ELR (cell line): ENCODE measurements around the gene HEPACAM.

Experiments used
- DNase-seq: peaks from one replicate; pipeline ENCODE4 v3.0.0-alpha.2; 2015; ENCODE audit warnings: low read depth

Gene HEPACAM

DNA sequence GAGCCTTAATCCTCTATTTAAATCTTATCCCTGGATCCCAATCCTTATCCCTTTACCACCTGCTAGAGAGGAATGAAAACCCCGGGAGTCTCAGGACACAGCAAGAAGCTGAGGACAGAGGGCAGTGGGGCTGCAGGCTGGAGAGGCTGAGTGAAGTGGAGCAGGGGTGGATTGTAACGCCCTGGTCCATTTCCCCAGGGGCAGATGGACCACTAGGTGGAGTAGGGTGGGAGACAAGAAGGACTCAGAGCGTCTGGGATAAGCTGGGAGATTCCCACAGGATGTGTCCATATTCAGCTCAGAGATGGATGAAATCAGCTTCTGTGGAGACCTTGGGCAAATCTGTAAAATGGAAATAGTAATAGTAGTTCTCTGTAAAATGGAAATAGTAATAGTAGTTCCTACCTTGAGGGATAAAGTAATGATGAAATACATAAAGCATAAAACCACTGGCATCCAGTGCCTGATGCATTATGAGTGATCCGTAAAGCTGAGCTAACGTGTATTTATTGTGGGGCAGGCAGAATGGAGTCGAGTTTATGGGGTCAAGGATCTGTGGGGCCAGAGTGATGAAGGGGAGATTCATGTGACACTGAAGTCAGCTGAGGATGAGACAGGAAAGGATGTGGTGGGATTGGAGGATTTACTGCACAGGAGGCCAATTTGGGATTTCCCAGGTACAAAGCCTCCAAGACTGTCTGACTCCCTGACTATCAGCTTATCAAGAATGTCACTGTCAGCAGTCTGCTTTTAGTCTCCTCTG, 36.3 kb downstream of the HEPACAM start:
- peak; percentile 75 for DNase-seq

DNA sequence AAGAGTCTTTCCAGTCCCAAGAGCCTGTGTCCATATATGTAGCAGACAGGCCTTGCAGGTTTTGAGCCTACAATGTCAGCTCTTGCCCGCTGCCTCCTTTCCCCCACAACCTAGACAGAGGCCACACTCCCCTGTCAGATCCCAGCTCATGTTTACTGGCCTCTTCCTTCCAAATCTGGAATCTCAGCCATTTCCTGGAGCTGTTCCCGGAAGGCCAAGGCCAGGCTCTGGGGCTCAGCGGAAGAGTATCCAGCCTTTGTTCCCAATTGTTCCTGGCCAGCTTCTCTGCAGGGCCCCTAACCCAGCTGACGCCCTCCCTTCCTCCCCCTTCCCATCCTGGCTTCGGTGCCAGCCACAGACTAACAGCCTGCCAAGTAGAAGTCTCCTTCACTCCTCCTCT, 37.1 kb downstream of the HEPACAM start:
- DNase-seq = peak; percentile 78

DNA sequence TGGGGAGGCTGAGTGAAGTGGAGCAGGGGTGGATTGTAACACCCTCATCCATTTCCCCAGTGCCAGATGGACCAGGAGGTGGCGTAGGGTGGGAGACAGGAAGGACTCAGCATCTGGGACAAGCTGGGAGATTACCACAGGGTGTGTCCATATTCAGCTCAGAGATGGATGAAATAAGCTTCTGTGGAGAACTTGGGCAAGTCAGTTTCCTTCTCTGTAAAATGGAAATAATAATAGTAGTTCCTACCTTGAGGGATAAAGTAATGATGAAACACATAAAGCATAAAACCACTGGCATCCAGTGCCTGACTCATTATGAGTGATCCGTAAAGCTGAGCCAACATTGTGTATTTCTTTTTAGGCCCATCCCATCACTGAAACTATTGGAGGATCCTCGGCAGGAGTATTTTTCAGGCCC, 37.6 kb downstream of the HEPACAM start:
- peak; percentile 96 for DNase-seq

DNA sequence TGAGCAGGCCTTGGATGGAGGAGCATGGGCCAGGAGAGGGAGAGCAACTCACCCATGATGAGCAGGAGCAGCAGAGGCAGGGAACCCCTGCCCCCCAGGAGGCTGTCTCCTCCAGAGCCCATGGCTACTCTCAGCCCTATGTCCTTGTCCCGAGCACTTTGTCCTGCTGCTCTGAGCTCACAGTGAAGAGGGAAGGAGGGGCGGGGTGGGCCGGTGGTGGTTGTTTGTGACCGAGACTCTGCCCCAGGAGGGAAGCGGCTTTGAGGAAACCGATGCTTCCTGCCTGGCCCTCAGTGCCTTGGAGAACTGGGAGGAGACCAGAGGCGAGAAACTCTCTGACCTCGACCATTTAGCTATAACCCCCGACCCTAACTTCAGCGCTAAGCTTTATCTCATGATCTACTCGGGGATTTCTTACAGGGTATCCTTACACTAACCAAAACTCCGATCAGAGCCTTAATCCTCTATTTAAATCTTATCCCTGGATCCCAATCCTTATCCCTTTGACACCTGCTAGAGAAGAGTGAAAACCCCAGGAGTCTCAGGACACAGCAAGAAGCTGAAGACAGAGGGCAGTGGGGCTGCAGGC, 38.1 kb downstream of the HEPACAM start, which contains the start of gene ROBO4:
Gene ROBO4 (minus strand): TSS at position 192 of the 589 bp plus-strand sequence. CDS start 70 bp downstream, at position 122.
- peak; percentile 31 for DNase-seq

DNA sequence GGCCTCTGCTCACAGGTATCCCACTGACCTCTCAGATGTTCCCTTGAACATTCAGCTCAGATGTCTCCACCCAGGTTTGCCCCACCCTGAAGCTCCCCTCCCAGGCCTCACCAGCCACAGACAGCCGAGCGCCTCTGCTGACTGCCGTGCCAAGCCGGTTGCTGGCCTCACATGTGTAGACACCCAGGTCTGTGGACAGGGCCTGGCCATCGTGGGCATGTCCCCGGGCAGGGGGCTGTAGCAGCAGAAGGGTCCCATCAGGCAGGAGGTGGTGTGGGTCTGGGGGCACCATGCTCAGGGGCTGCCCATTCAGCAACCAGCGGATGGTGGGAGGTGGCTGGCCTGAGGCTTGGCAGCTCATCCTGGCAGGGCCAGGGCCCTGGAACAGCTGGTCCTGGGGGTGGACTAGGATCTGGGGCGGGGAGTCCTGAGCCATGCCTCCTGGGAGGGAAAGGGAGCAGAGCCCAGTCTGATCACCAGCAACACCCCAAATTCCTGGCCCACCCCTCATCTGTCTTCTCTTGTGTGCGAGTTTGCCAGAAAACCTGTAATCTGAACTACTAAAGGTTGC, 38.9 kb downstream of the HEPACAM start:
- DNase-seq = no peak

DNA sequence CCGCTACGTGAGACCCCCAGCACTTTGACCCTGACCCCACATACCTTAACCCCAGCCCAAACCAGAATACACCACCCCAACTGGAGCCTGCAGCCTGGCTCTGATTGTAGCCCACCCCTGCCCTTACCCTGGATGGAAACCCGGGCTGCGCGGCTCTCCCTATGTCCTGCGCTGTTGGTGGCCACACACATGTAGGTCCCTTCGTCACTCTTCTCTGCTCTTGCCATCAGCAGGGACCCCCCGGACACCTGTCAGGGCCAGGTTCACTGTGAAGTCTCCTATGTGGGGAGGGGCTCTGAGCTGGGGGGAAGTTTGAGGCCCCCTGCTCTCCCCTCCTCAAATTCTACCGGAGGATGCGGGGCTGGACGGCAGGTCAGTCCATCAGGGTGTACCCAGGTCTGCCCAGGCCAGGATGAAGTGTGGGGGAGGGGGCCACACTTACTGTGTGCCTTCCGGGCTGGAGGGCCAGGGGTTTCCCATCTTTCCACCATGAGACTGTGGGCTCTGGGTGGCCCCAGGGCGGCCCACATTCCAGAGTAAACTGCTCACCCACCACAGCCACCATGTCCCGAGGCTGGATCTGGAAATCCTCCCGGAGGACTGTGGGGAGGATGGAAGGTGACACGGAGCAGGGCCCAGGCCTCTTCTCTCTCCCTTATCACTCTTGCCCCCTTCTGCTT, 39.6 kb downstream of the HEPACAM start:
- DNase-seq = peak; percentile 79

DNA sequence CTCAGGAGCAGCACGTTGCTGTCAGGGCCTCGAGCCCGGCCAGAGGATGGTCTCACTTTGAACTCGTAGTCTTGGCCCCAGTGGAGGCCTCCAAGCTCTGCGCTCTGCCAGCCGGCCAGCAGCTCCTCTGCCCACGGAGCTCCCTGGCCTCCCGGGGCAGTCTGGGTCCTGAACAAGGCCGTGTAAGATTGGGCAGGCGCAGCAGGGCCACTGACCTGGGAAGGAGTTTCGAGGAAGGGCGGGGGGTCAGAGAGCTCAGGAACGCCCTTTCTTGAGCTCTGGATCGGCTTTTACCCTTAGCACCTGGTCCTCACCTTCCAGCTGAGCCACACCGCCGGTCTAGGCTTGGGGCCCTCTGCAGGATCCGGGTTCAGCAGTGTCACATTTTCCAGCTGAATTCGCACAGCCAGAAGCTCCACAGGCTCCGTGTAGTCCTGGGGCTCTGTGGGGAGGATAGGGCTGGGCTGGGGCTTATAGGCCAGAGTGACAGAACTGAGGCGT, 40.3 kb downstream of the HEPACAM start:
- no peak for DNase-seq

DNA sequence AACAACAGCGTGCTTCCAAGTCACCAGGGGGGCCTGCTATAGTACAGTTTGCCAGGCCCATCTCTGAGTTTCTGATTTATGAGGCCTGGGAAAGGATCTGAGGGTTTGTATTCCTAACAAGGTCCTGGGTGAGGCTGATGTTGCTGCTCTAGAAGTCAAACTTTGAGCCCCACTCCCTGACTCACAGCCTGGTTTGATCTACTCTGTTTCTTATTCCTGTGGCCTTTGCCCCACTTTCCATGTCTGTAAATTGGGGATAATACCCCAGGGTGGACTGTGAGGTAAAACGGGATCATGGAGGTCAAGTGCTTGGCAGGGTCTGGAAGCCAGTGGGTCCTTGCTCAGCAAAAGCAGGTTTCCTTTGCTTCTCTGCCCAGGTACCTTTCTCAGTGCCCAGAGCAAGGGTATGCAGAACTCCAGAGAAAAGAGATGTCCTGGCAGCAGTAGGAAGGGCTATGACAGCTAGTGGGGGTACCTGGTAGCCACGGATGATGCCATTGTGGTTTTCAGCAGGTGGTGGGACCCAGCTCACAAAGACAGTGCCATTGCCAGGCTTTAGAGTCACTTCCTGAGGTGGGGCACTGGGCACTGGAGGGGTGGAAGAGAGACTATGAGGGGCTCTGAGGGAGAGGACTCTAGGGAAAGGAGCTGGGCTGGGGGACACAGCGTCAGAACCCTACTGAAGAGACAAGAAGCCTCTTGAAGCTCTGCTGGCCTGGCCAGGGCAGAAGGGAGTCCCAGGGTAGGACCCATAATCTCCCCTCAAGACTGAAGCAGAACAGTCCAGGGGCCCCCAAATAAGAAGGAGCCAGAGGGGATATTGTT, 41.0 kb downstream of the HEPACAM start:
- no peak for DNase-seq

DNA sequence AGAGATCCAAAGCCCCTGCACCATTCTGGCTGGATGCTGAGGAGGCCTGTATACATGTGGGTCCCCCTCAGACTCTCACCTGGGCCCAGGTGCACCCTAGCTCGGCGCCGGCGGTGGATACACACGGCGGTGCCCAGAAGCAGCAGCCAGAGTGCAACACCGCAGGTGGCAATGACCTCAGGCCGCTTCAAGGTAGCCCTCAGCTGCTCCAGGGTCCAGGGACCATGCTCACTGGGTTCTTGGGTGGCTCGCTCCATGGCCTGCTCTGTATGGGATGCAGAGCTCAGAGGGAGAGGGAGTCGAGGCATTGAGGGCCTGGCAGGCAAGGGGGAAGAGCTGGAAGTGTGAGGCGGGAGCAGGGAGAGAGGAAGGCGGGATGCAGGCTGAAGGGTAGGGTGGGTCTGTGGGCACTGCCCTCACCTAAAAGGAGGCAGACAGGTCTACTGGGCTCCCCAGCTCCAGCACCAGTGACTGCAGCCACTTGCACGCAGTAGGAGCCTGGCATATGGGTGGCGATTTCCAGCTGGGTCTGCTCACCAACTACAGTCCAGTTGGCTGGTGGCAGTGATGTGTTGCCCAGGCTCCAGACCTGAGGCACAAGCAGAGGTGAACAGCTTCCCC, 42.0 kb downstream of the HEPACAM start:
- no peak for DNase-seq

DNA sequence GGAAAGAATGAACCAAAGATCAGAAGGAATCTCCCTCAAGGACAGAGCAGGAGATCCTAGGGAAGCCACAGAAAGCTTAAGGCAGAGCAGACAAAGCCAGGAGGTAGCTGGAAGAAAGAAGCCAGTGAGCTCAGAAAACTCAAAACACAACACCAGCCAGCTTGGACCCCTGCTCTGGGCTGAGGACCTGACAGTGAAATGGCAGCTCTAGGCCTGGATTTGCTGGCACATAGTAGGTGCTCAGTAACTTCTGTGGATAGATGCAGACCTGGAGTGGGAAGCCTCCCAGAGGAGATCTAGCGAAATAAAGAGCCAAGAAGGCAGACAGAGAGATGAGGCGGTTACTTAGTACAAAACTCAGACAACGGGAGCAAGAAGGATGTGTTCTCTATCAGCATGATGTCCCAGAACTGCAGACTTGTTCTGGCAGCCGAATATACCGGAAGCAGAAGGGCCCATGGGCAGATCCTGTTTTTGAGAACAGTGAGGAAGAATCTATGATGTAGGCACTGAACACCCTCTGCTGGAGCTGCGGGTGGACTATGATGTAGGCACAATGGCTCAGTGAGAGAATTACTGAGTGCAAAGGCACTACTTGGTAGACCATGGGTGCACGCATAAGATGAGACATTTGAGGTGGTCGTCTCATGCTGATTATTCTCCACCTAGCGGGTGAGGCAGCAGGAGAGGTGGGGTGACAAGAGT, 42.9 kb downstream of the HEPACAM start:
- DNase-seq = no peak

DNA sequence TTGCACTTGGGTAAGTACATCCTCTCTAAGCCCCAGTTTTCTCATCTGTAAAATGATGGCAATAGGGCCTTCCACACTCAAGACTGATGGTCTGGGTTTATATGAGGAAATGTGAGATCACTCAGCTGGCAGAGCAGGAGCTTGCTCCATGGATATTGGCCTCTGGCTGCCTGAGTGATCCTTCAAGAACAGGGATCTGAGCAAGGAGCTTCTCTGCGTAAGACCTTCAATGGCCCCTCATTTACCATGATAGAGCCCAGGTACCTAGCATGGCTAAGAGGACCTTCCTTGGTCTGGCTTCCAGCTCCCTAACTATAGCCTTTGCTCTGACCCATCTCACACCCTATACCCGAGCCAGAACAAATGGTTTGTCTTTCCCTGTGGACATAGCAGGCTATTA, 43.7 kb downstream of the HEPACAM start:
- no peak for DNase-seq

DNA sequence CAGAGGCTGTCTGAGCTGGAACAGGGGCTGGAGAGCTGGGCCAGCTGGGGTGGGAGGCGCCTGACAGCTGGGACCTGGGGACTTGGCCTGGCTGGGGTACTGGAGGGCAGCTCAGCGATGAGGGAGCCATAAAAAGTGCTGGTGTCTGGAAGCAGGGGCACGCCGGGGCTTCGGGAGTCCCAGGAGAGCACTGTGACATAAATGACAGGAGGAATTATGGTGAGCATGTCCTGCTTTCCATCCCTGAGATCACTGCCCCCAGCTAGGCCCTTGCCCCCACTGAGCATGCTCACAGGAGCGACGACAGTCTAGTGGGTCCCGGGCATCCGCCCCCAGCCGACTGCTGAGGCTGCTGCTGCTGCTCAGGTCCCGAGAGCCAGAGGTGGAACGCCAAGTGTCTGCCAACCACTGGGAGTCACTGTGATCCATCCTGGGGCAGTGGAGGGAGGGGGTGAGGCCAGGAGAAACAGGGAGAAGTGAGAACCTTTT, 44.4 kb downstream of the HEPACAM start:
- no peak for DNase-seq

DNA sequence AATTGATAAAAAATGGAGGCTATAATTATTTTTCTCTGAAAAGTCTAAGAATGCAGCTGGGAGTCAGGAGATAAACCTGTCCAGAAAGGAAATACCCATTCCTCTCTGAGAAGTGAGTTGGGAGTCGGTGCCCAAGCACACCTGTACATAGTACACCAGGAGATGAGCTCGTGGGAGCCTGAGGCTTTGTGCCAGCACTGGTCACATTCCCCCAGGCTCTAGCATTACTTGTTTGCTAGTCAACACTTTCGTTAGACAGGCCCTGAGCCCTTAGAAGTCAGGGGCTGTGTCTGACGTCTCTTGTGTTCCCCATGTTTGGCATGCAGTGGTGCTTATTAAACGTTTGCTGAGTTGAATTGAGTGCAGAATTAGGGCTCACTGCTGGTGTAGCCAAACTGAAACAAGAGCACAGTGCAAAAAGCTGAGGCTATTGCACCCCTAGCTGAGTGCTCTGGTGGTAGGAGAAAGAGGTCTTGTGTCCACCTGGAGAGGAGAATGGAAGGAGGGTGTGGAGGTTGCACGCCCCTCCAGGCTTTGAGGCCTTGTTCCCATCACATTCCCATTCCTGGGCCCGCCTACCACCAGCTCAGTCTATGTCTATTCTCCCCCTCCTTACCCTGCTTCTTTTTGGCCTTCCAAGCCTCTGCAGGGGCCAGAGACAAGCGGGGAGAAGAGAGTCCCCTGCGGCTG, 45.0 kb downstream of the HEPACAM start:
- no peak for DNase-seq

DNA sequence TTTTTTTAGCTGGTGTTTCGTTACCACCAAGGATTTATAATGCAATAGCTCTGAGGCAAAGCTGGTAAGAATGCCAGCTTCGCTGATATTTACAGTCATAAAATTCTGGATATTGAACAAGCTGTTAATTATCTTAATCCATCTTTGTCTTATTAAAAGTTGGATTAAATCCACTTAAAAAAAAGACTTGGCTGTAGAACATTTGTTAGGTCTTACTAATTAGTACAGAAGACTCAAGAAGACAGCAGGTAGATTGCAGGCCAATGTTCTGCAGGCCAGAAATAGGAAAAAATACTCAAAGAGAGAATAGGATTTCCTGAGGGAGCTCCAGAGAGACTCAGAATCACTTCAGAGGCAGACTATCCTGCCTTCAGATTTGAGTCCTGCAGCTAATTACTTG, 45.7 kb downstream of the HEPACAM start:
- no peak for DNase-seq

DNA sequence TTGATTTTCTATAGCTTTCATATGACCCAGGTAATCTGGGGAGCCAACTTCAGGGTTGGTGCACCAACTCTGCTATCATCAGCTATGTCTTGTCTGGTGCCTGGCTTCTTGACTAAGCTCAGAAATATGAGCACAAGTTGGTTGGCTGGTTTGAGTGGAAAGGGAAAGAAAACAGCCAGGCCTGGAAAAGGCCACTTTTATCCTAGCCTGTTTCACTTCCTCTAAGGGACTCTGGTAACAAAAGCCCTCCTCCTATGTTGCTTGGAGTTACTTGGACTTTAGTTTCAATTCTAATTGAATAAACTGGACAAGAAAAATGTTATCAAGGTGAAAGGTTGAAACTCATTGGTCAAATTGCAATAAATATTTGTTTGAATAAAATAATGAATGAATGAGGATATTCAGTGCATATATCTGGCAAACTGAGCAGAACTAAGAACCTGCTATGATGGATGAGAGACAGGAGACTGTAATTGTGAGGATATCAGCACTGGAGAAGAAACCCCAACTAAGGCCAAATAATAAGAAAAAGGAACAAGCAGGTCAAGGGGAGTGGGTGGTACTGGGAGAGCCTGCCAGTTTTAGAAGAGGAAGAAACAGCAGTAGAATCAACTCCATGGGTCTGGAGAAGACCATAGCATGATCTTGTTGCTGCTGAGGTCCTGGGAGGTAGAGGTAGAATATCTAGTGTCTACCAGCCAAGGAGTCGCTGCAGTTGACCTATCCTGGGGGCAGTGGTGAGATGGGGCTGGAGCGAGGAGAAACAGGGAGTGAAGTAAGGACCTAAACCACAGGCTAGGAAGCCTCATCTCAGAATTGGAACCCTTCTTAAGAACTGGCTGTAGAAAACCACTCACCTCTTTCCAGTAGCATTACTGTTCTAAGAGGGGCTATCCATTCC, 46.4 kb downstream of the HEPACAM start:
- DNase-seq = no peak

DNA sequence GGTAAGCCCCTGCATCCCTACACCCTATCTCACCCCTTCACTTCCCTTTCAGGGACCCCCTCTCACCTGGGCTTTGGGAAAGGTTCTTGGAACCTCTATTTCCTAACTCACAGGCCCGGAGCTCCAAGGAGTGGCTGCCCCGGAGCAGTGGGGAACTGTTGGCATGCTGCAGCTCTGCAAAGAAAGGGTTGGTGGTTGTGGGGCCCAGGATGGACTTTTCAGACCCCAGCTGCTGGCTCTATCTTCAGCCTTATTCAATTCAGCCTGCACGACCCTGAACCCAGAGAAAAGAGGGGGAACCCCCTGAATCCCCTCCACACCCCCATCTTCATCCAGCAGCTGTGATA, 48.2 kb downstream of the HEPACAM start:
- no peak for DNase-seq

DNA sequence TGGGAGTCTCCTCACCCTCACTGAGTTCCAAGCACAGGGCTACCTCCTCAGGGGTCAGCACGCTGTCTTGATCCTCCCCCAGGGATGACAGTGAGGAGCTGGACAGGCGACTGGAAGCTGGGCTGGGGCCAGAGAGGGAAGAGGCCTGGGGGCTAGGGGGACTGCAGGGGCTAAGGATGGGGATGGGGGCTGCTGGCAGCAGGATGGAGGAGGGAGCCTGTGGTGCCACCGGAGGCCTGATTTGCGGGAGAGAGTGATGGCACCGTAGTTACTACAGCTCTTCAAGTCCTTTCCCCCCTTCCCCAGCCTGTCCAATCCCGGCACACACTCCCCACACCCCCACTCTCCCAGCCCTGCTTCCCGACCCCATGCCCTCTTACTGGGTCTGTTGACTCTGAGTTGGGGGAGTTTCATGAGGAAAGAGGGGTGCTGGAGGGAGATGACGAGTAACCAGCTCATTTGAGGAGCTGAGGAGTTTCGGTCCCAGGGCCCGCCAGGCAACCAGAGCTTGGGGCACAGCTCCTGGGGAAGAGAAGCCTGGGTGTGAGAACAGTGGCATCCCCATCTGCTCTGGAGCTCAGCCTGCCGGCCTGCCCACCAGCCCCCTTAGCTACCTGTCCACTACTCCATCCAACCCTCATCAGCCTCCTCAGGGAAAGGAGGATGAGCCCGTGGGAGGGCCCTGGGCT, 48.7 kb downstream of the HEPACAM start:
- no peak for DNase-seq

DNA sequence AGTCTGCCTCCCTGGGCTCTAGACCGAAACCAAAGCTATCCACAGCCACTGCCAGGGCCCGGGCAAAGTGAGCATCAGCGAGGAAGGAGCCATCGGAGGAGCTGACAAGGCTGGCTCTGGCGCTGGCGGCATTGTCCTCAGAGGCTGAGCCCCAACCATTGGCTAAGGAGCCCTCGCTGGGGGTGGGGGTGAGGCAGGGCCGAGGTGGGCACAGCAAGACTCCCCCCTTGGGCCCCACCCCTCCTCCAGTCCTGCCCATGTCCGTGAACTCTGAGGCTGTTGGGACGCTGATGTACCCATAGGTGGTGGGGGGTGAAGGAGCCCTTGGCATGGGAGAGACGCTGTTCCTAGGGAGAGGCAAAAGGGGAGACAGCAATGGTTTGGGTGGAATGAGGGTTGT, 49.4 kb downstream of the HEPACAM start:
- DNase-seq = no peak
